SK-N-SH (cell line): ENCODE measurements around the gene CDHR3.

Source experiments
- CHD2 ChIP-seq: fragments of 150-350 bp; IDR thresholded peaks from 2 replicates; pipeline ENCODE4 v1.6.1; 2018; ENCODE audit warnings: low read length; ENCODE audit not compliant: partially characterized antibody
- ELF1 ChIP-seq: IDR thresholded peaks from 2 replicates; pipeline ENCODE4 v1.4.0; 2012
- EZH2phosphoT487 ChIP-seq: fragments of 200-600 bp; sonication (generic); IDR thresholded peaks from 2 replicates; pipeline ENCODE4 v1.6.1; 2017; ENCODE audit warnings: low read depth, mixed run types, mild to moderate bottlenecking, antibody characterized with exemption, moderate library complexity, borderline replicate concordance
- FOXM1 ChIP-seq: IDR thresholded peaks from 2 replicates; pipeline ENCODE4 v1.4.0; 2012; ENCODE audit warnings: low read depth, mild to moderate bottlenecking
- GABPA ChIP-seq: IDR thresholded peaks from 2 replicates; pipeline ENCODE4 v1.4.0; 2012; ENCODE audit warnings: low read depth, mild to moderate bottlenecking
- MEF2A ChIP-seq: IDR thresholded peaks from 2 replicates; pipeline ENCODE4 v1.4.0; 2012; ENCODE audit warnings: low read depth, borderline replicate concordance
- POLR2AphosphoS5 ChIP-seq: IDR thresholded peaks from 2 replicates; pipeline ENCODE4 v1.6.1; 2012; ENCODE audit warnings: low read depth, low read length
- RXRA ChIP-seq: IDR thresholded peaks from 2 replicates; pipeline ENCODE4 v1.4.0; 2012; ENCODE audit warnings: low read depth, mild to moderate bottlenecking, borderline replicate concordance
- TCF12 ChIP-seq: IDR thresholded peaks from 2 replicates; pipeline ENCODE4 v1.4.0; 2012
- TF ChIP-seq, protein P1 (sequence below): fragments of 200-600 bp; sonication (generic); IDR thresholded peaks from 2 replicates; pipeline ENCODE4 v1.6.1; 2017; ENCODE audit warnings: antibody characterized with exemption, mild to moderate bottlenecking, moderate library complexity
- TF ChIP-seq, protein P2 (sequence below): IDR thresholded peaks from 2 replicates; pipeline ENCODE4 v1.4.0; 2012; ENCODE audit warnings: low read depth
- TF ChIP-seq, protein P3 (sequence below): IDR thresholded peaks from 2 replicates; pipeline ENCODE4 v1.4.0; 2012; ENCODE audit warnings: low read depth, borderline replicate concordance
- TF ChIP-seq, protein P4 (sequence below): IDR thresholded peaks from 2 replicates; pipeline ENCODE4 v1.6.1; 2012; ENCODE audit warnings: mild to moderate bottlenecking, low read depth, low read length, moderate library complexity
- TF ChIP-seq, protein P5 (sequence below): IDR thresholded peaks from 2 replicates; pipeline ENCODE4 v1.4.0; 2012; ENCODE audit warnings: low read depth, borderline replicate concordance

DNA sequence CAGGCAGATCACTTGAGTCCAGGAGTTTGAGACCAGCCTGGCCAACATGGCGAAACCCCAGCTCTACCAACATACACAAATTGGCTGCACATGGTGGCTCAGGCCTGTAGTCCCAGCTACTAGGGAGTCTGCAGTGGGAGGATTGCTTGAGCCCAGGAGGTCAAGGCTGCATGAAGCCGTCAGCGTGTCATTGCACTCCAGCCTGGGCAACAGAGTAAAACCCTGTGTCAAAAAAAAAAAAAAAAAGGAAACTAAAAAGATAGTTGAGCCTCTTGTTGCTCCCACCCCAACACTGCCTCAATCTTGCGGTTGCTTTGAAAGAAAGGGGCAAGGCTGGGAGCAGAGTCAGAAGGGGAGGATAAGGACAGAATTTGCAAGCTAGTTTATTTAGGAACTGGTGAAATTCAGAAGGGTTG, 79.1 kb downstream of the CDHR3 start:
- TF ChIP-seq, protein P1, sequence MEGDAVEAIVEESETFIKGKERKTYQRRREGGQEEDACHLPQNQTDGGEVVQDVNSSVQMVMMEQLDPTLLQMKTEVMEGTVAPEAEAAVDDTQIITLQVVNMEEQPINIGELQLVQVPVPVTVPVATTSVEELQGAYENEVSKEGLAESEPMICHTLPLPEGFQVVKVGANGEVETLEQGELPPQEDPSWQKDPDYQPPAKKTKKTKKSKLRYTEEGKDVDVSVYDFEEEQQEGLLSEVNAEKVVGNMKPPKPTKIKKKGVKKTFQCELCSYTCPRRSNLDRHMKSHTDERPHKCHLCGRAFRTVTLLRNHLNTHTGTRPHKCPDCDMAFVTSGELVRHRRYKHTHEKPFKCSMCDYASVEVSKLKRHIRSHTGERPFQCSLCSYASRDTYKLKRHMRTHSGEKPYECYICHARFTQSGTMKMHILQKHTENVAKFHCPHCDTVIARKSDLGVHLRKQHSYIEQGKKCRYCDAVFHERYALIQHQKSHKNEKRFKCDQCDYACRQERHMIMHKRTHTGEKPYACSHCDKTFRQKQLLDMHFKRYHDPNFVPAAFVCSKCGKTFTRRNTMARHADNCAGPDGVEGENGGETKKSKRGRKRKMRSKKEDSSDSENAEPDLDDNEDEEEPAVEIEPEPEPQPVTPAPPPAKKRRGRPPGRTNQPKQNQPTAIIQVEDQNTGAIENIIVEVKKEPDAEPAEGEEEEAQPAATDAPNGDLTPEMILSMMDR: no peak
- TF ChIP-seq FOXM1 (no peak), GABPA (no peak), CHD2 (no peak), ELF1 (no peak), POLR2AphosphoS5 (no peak), EZH2phosphoT487 (no peak), MEF2A (no peak), RXRA (no peak), TCF12 (no peak)
- TF ChIP-seq, protein P2, sequence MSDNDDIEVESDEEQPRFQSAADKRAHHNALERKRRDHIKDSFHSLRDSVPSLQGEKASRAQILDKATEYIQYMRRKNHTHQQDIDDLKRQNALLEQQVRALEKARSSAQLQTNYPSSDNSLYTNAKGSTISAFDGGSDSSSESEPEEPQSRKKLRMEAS: no peak
- TF ChIP-seq, protein P3, sequence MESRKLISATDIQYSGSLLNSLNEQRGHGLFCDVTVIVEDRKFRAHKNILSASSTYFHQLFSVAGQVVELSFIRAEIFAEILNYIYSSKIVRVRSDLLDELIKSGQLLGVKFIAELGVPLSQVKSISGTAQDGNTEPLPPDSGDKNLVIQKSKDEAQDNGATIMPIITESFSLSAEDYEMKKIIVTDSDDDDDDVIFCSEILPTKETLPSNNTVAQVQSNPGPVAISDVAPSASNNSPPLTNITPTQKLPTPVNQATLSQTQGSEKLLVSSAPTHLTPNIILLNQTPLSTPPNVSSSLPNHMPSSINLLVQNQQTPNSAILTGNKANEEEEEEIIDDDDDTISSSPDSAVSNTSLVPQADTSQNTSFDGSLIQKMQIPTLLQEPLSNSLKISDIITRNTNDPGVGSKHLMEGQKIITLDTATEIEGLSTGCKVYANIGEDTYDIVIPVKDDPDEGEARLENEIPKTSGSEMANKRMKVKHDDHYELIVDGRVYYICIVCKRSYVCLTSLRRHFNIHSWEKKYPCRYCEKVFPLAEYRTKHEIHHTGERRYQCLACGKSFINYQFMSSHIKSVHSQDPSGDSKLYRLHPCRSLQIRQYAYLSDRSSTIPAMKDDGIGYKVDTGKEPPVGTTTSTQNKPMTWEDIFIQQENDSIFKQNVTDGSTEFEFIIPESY: no peak
- TF ChIP-seq, protein P4, sequence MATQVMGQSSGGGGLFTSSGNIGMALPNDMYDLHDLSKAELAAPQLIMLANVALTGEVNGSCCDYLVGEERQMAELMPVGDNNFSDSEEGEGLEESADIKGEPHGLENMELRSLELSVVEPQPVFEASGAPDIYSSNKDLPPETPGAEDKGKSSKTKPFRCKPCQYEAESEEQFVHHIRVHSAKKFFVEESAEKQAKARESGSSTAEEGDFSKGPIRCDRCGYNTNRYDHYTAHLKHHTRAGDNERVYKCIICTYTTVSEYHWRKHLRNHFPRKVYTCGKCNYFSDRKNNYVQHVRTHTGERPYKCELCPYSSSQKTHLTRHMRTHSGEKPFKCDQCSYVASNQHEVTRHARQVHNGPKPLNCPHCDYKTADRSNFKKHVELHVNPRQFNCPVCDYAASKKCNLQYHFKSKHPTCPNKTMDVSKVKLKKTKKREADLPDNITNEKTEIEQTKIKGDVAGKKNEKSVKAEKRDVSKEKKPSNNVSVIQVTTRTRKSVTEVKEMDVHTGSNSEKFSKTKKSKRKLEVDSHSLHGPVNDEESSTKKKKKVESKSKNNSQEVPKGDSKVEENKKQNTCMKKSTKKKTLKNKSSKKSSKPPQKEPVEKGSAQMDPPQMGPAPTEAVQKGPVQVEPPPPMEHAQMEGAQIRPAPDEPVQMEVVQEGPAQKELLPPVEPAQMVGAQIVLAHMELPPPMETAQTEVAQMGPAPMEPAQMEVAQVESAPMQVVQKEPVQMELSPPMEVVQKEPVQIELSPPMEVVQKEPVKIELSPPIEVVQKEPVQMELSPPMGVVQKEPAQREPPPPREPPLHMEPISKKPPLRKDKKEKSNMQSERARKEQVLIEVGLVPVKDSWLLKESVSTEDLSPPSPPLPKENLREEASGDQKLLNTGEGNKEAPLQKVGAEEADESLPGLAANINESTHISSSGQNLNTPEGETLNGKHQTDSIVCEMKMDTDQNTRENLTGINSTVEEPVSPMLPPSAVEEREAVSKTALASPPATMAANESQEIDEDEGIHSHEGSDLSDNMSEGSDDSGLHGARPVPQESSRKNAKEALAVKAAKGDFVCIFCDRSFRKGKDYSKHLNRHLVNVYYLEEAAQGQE: no peak
- TF ChIP-seq, protein P5, sequence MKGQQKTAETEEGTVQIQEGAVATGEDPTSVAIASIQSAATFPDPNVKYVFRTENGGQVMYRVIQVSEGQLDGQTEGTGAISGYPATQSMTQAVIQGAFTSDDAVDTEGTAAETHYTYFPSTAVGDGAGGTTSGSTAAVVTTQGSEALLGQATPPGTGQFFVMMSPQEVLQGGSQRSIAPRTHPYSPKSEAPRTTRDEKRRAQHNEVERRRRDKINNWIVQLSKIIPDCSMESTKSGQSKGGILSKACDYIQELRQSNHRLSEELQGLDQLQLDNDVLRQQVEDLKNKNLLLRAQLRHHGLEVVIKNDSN: no peak
